Hindlimb muscle (tissue), 1 donor: ENCODE measurements around the gene ERCC1. TPM values are rescaled to one million over a fixed set of nuclear protein-coding genes. Genes with fewer than 3 reads are reported as not detected.

Source experiments
- DNase-seq: peaks from one replicate; pipeline ENCODE4 v3.0.0-alpha.2; 2013
- polyA plus RNA-seq: library from polyadenylated mRNA; unstranded; fragments of 120-200 nt; gene quantifications from one replicate; pipeline ENCODE4 v1.2.1, GENCODE V29; 2013; ENCODE audit not compliant: insufficient read length

The ERCC1 gene
- 85.9 TPM for polyA plus RNA-seq

- DNase-seq: peak; percentile 89
Observed at GRCh38 chr19:45423589-45424190, at the start of gene ERCC1. TSS of gene ERCC1 (minus strand) at chr19:45423917. CDS start at chr19:45423374, 543 bp downstream.

- DNase-seq: no peak
Observed at GRCh38 chr19:45473367-45473681, 49.6 kb upstream of the ERCC1 start.

GRCh38 chr19:45472563-45473366 lies 49.0 kb upstream of the ERCC1 start:
- no peak for DNase-seq

- DNase-seq: no peak
Observed at GRCh38 chr19:45471931-45472562, 48.3 kb upstream of the ERCC1 start.

GRCh38 chr19:45471111-45471930 lies 47.6 kb upstream of the ERCC1 start:
- DNase-seq: no peak

GRCh38 chr19:45470762-45471081 lies 47.0 kb upstream of the ERCC1 start:
- no peak for DNase-seq

- no peak for DNase-seq
Observed at GRCh38 chr19:45469945-45470761, 46.4 kb upstream of the ERCC1 start.

- DNase-seq: peak; percentile 95
Observed at GRCh38 chr19:45469132-45469944, 45.6 kb upstream of the ERCC1 start.

GRCh38 chr19:45468803-45469131 lies 45.0 kb upstream of the ERCC1 start:
- DNase-seq: no peak

- DNase-seq: no peak
Observed at GRCh38 chr19:45468159-45468651, 44.5 kb upstream of the ERCC1 start.

GRCh38 chr19:45467456-45468158 lies 43.9 kb upstream of the ERCC1 start, which contains the start of gene FOSB:
TSS of gene FOSB (plus strand) at chr19:45467996. CDS start at chr19:45468587, 591 bp downstream.
- DNase-seq: peak; percentile 93

- no peak for DNase-seq
Observed at GRCh38 chr19:45467115-45467455, 43.4 kb upstream of the ERCC1 start.

GRCh38 chr19:45464852-45465441 lies 41.2 kb upstream of the ERCC1 start:
- no peak for DNase-seq

GRCh38 chr19:45464274-45464673 lies 40.6 kb upstream of the ERCC1 start:
- DNase-seq: no peak

- DNase-seq: no peak
Observed at GRCh38 chr19:45463241-45463640, 39.5 kb upstream of the ERCC1 start.

- no peak for DNase-seq
Observed at GRCh38 chr19:45462174-45462573, 38.5 kb upstream of the ERCC1 start.

- no peak for DNase-seq
Observed at GRCh38 chr19:45460807-45461347, 37.2 kb upstream of the ERCC1 start.

- DNase-seq: no peak
Observed at GRCh38 chr19:45457776-45458175, 34.1 kb upstream of the ERCC1 start.

GRCh38 chr19:45456500-45456815 lies 32.7 kb upstream of the ERCC1 start:
- DNase-seq: no peak
